Measurements from ENCODE around the gene CNTNAP1.

- TF ChIP-seq CTCF (IDR thresholded peaks at IDR 0.05) (no peak), ZFX (IDR thresholded peaks at IDR 0.05; ENCODE audit: borderline replicate concordance) (no peak)
These were observed 7.5 kb upstream of the CNTNAP1 start for GRCh38 chr17:42674755-42675347.

Measured in 22Rv1 (cell line).